BLaER1 treated with 17β-estradiol and CSF1 and Interleukin-3, amounts not matched to agents 10 nM and 100 nM (cell line): ENCODE data around the gene FOXA2.

Source experiments
- H3K27ac ChIP-seq, 11 experiments: shearing (Covaris generic); formaldehyde crosslinking; 2 replicates each; pipeline ENCODE4 v1.8.1; 2022
- H3K27me3 ChIP-seq, 11 experiments: shearing (Covaris generic); formaldehyde crosslinking; 2 replicates each; pipeline ENCODE4 v1.8.1; 2022
- H3K36me3 ChIP-seq, 11 experiments: shearing (Covaris generic); formaldehyde crosslinking; 2 replicates each; pipeline ENCODE4 v1.8.1; 2022
- H3K4me1 ChIP-seq, 10 experiments: shearing (Covaris generic); formaldehyde crosslinking; 2 replicates each; pipeline ENCODE4 v1.8.1; 2022
- H3K4me2 ChIP-seq, 11 experiments: shearing (Covaris generic); formaldehyde crosslinking; 2 replicates each; pipeline ENCODE4 v1.8.1; 2022
- H3K4me3 ChIP-seq, 10 experiments: shearing (Covaris generic); formaldehyde crosslinking; 2 replicates each; pipeline ENCODE4 v1.8.1; 2022
- H3K9ac ChIP-seq, 11 experiments: shearing (Covaris generic); formaldehyde crosslinking; 2 replicates each; pipeline ENCODE4 v1.8.1; 2022
- H3K9me3 ChIP-seq, 11 experiments: shearing (Covaris generic); formaldehyde crosslinking; replicated peaks in 1 of 11; 2 replicates each; pipeline ENCODE4 v1.8.1; 2022
- H4K20me1 ChIP-seq, 11 experiments: shearing (Covaris generic); formaldehyde crosslinking; 2 replicates each; pipeline ENCODE4 v1.8.1; 2022
- Cebpa-rat ChIP-seq, 11 experiments: shearing (Covaris generic); IDR thresholded peaks; 2 replicates each; pipeline ENCODE4 v1.8.1; 2022

FOXA2 gene

GRCh38 chr20:22531056-22531615, 53.2 kb downstream of the FOXA2 start:
- no peak overlapping the region for H3K9ac ChIP-seq
- H3K4me2 ChIP-seq, result no peak overlapping the region
- H3K36me3 ChIP-seq, result no peaks in the 10 kb centered on the region
- no peak overlapping the region for H3K27ac ChIP-seq
- no peak overlapping the region for H3K4me3 ChIP-seq
- H3K4me1 ChIP-seq, result peaks cover 0 to 10% (median 6%) of the 10 kb centered on the region in 10 experiments; a peak in 16 of 20 replicates
- H3K9me3 ChIP-seq, result no peaks in the 10 kb centered on the region
- no peak for TF ChIP-seq Cebpa-rat (IDR thresholded peaks at IDR 0.05)
- no peaks in the 10 kb centered on the region for H3K27me3 ChIP-seq
- no peaks in the 10 kb centered on the region for H4K20me1 ChIP-seq
